ENCODE measurements around the gene STRN3. TPM values are rescaled to one million over a fixed set of nuclear protein-coding genes. Genes with fewer than 3 reads are reported as not detected.

Gene STRN3
- total and polyA plus RNA-seq, 2 of the 8 experiments (the other 6 are each of a cell fraction or from before 2014, with no cell fraction given), result 8.7 to 38.1 TPM

DNA sequence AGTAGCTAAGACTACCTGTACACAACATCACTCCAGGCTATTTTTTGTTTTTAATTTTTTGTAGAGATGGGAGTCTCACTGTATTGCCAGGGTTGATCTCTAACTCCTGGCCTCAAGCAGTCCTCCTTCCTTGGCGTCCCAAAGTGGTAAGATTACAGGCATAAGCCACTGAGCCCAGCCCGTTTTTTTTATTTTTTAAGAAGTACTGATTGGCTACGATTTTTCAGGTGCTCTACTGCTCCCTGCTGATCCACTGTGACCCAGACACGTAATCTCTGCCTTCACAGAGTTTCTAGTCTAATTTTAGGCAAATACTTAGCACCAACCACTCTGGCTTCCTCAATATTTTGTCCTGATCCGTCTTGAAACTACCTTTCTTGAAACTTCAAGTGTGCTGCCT is 4.3 kb upstream of the STRN3 start:
- H4K20me1 ChIP-seq (replicated peaks in 1 of 2; ENCODE audit: control insufficient read depth in 1 of 2, insufficient read depth in 2 of 2, low read length in 2 of 2), result no peaks in the 10 kb centered on the region
- no peak overlapping the region for H2BK15ac ChIP-seq (ENCODE audit: low read length)
- no peak overlapping the region for H3K18ac ChIP-seq (ENCODE audit: extremely low read depth, low read length)
- no peaks in the 10 kb centered on the region for H3K36me3 ChIP-seq (ENCODE audit: control insufficient read depth in 2 of 4, insufficient read depth in 4 of 4, low read length in 3 of 4)
- no peak overlapping the region for H3K4ac ChIP-seq (replicated peaks; ENCODE audit: insufficient read length, low read depth, low read length)
- no peak overlapping the region for H2BK120ac ChIP-seq (replicated peaks; ENCODE audit: low read depth, low read length)
- DNase-seq (ENCODE audit: low read depth in 1 of 2, low spot score in 2 of 2) (no peak), FAIRE-seq (no peak)
- H3K23ac ChIP-seq (ENCODE audit: insufficient read length), result no peak overlapping the region
- H3K56ac ChIP-seq (replicated peaks; ENCODE audit: insufficient read length, low read depth, low read length), result no peak overlapping the region
- no peak overlapping the region for H2AK5ac ChIP-seq (ENCODE audit: low read depth, low read length)
- no peak overlapping the region for H3K4me2 ChIP-seq (ENCODE audit: insufficient read depth in 1 of 2, low read depth in 2 of 2, low read length in 2 of 2)
- H2AFZ ChIP-seq (ENCODE audit: low read length), result no peak overlapping the region
- peaks cover 0 to 37% of the 10 kb centered on the region in 2 experiments; a peak in 2 of 4 replicates for H3K79me2 ChIP-seq (ENCODE audit: control insufficient read depth in 1 of 2, insufficient read depth in 2 of 2, low read length in 2 of 2)
- no peak overlapping the region for H2BK12ac ChIP-seq (ENCODE audit: low read depth, low read length)
- no peak overlapping the region for H3K9ac ChIP-seq (replicated peaks in 1 of 4; ENCODE audit: extremely low read depth in 1 of 4, low read depth in 3 of 4, low read length in 3 of 4)
- no peak overlapping the region for H3K14ac ChIP-seq (ENCODE audit: insufficient read length)
- no peak overlapping the region for H4K5ac ChIP-seq (ENCODE audit: insufficient read length, low read depth, low read length)
- no peaks in the 10 kb centered on the region for H3K27me3 ChIP-seq (replicated peaks in 1 of 4; ENCODE audit: control insufficient read depth in 3 of 4, extremely low read depth in 1 of 4, insufficient read depth in 3 of 4, low read length in 3 of 4)
- ChIA-PET POLR2A (ENCODE audit: partially characterized antibody) (no interaction called here), CTCF (ENCODE audit: partially characterized antibody) (interaction anchor here (0.9 to 1.2 kb wide), 2 partner anchors 26 to 50 kb away, joined by 3 to 7 read pairs; no protein-coding TSS in a partner anchor)
- H4K8ac ChIP-seq (ENCODE audit: extremely low read depth, insufficient read depth, low read length), result no peak overlapping the region
- no peak overlapping the region for H2BK5ac ChIP-seq (ENCODE audit: low read depth, low read length)
- H2BK20ac ChIP-seq (ENCODE audit: low read length), result no peak overlapping the region
- no peak overlapping the region for H3K4me3 ChIP-seq (ENCODE audit: extremely low read depth in 1 of 4, insufficient read depth in 2 of 4, low read depth in 3 of 4, low read length in 4 of 4)
- H4K91ac ChIP-seq (replicated peaks; ENCODE audit: insufficient read length, low read length), result no peak overlapping the region
- no peaks in the 10 kb centered on the region; a peak in 2 of 7 replicates for H3K4me1 ChIP-seq (replicated peaks in 1 of 4; ENCODE audit: control insufficient read depth in 3 of 4, insufficient read depth in 4 of 4, low read length in 3 of 4)
- WGBS, 2 experiments (ENCODE audit: extremely low coverage in 1 of 2, insufficient coverage in 1 of 2, insufficient read length in 1 of 2, insufficient replicate concordance in 2 of 2, low coverage in 1 of 2, low lambda C conversion rate in 2 of 2, missing lambda C conversion rate in 1 of 2), result 81% methylated on average over 5 of the region's 5 CpGs; no CpG with 5 or more reads in 1 of the 2 experiments
- no peak overlapping the region for H3K27ac ChIP-seq (ENCODE audit: low read depth, low read length)
- H3K79me1 ChIP-seq (ENCODE audit: low read depth, low read length), result no peaks in the 10 kb centered on the region; the same call in 1 of the 2 replicates
- peaks cover 6% of the 10 kb centered on the region for H3K23me2 ChIP-seq (ENCODE audit: low read depth, low read length)
- no peaks in the 10 kb centered on the region for H3K9me3 ChIP-seq (ENCODE audit: insufficient read depth in 2 of 2, low read depth in 1 of 2, low read length in 1 of 2)
- no peak for TF ChIP-seq MAFK (IDR thresholded peaks at IDR 0.05; ENCODE audit: low read depth, low read length)
- no peak for TF ChIP-seq EP300 (IDR thresholded peaks at IDR 0.05; ENCODE audit: borderline replicate concordance in 1 of 2, low read depth in 2 of 2, low read length in 2 of 2)
- no peak for TF ChIP-seq SIN3A (conservative IDR thresholded peaks at IDR 0.05 in 1 of 2, IDR thresholded peaks at IDR 0.05 in 1 of 2; ENCODE audit: low read depth in 1 of 2, low read length in 2 of 2)
- TF ChIP-seq PHF8 (conservative IDR thresholded peaks at IDR 0.05; ENCODE audit: low read depth, low read length), result no peak
- no peak for TF ChIP-seq TAF7 (optimal IDR thresholded peaks at IDR 0.05; ENCODE audit: borderline replicate concordance, low read depth, low read length)
- no peak for TF ChIP-seq RFX5 (IDR thresholded peaks at IDR 0.05; ENCODE audit: borderline replicate concordance, low read depth, low read length)
- TF ChIP-seq, protein P1, sequence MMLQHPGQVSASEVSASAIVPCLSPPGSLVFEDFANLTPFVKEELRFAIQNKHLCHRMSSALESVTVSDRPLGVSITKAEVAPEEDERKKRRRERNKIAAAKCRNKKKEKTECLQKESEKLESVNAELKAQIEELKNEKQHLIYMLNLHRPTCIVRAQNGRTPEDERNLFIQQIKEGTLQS (IDR thresholded peaks at IDR 0.05; ENCODE audit: insufficient read depth, low read depth, low read length), result no peak
- no peak for TF ChIP-seq SP2 (IDR thresholded peaks at IDR 0.05; ENCODE audit: low read length)
- TF ChIP-seq, protein P2, sequence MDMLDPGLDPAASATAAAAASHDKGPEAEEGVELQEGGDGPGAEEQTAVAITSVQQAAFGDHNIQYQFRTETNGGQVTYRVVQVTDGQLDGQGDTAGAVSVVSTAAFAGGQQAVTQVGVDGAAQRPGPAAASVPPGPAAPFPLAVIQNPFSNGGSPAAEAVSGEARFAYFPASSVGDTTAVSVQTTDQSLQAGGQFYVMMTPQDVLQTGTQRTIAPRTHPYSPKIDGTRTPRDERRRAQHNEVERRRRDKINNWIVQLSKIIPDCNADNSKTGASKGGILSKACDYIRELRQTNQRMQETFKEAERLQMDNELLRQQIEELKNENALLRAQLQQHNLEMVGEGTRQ (IDR thresholded peaks at IDR 0.05; ENCODE audit: low read length), result no peak
- no peak for TF ChIP-seq KDM5A (IDR thresholded peaks at IDR 0.05; ENCODE audit: low read length)
- TF ChIP-seq SIRT6 (IDR thresholded peaks at IDR 0.05; ENCODE audit: low read length), result no peak
- TF ChIP-seq JUN (IDR thresholded peaks at IDR 0.05; ENCODE audit: low read depth, low read length), result no peak

Data from H1 (cell line).